GM18499 (cell line): ENCODE data around the gene FOXB1.

ENCODE experiments used
- ATAC-seq: cut with Tn5 transposase; IDR thresholded peaks from one replicate; pipeline ENCODE4 v1.9.1; 2021; ENCODE audit warnings: moderate number of reproducible peaks; ENCODE audit not compliant: insufficient read depth, unreplicated experiment

FOXB1 gene

DNA sequence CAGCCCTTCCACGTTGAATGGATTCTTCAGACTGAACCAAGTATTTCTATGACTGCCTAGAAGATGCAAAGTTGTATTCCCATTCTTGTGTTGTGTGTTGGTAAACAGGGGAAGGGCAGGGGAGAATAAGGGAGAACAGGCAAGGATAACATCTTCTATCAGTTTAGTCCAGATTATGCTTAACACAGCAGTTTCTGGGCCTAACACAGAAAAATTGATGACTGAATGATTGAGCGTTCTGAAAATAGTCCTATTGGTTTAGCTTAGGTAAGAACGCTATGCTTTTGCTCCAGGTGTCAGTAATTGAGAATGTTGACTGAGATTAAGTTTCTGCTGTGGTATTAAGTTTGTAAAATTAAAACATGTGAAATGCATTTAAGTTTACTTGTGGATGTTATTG, 8.6 kb downstream of the FOXB1 start:
- ATAC-seq: no peak

DNA sequence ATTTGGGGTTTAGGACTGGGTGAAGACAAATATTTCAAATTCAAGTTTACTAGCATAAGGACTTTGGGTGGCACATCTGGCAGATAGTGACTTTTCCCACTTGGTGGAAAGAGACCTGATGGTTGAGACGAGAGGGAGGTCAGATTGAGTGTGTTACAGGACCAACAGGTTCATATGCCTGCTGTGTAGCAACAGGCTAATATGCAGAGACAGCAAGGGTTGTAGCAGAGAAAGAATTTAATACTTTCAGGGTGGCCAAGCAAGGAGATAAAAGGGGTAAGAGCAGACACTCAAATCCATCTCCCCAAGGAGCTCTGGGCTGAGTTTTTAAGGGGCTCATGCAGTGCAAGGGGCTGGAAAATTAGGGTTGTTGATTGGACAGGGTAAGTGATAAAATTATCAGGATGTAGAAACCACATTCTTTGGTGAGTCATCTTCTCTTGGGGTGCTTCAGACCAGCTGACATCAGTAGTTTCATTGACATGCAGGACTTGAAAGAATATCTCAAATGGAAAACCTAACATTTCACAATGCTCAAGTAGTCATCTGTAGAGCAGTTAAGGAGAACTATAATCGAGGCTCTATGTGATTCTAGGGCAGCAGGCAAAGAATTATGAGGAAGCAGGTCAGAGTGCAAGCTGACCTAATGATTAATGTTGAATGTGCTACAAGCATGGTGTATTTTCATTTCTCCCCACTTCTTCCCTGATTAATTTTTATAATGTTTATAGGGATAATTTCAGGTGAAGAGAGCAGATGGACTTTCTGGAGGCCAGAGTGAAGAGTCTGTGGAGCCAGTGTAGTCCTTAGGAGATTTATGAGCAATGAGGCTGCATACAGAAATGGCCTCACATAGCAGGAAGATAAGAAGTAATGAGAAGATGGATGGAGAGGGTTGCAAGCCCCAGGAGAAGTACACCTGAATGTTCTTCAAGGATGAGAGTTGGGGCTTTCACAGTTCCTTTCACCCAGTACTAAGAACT, 13.7 kb downstream of the FOXB1 start:
- ATAC-seq: no peak

DNA sequence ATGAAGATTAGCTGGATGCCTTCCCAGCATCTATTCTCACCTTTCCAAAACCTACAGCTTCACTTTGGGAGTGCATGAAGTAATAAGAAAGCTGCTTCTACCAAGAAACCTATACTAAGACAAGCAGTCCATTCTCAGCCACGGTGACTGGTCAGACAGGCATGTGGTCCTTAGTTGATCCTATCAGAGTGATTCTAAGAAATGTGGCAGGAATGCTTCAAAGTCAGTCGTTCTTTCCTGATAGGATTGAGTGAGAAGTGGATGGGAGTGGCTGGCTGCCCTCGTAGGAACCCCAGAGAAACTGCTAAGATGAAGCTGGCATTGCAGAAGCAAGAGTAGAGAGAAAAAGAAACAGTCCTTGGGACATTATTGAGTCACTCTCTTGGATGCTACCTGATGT, 16.6 kb downstream of the FOXB1 start:
- ATAC-seq: no peak

DNA sequence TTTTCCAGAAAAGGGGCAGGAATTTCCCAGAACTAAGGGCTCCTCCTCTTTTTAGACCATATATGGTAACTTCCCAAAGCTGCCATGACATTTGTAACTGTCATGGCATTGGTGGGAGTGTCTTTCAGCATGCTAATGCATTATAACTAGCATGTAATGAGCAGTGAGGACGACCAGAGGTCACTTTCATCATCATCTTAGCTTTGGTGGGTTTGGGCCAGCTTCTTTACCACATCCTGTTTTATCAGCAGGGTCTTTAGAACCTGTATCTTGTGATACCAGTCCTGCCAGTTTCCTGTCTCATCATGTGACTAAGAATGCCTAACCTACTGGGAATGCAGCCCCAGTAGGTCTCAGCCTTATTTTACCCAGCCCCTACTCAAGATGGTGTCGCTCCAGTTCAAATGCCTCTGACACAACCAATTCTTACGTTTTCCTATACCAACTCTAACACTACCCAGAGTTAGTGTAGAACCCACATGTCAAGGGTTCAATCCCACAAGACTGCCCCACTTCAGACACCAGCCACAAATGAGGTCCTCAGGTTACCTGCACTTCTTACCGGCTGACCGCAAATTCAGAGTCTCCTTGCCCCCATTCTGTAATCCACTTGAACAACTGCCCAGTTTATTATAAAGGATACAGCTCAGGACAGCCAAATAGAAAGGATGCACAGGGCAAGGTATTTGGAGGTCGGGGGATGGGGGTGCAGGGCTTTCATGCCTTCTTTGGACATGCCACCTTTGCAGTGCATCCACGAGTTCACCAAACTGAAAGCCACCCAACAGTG, 17.7 kb downstream of the FOXB1 start:
- no peak for ATAC-seq

DNA sequence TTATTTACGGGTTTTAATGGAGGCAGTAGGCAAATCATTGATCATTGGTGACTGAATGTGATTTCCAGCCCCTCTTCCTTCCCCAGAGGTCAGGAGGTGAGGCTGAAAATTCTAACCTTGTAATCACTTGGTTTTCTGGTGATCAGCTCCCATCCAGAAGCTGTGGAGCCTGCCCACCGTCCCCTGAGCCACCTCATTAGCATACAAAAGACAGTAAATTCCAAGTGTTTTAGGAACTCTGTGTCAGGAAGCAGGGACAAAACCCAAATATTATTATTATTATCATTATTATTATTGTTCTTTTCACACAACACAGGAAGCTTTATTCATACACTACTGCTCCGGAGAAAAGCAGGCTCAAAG, 18.2 kb downstream of the FOXB1 start:
- no peak for ATAC-seq

DNA sequence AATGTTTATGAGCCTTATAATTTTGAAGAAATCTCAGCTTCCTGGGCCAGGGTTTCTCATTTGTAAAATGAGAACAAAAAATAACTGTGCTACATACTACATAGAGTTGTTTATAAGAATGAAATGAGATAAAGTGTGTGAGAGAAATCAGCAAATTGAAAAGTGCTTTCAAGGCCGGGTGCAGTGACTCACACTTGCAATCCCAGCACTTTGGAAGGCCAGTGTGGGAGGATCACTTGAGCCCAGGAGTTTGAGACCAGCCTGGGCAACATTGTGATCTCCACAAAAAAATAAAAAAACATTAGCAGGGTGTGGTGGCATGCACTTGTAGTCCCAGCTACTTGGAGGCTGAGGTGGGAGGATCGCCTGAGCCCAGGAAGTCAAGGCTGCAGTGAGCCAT, 22.4 kb downstream of the FOXB1 start:
- ATAC-seq: no peak

DNA sequence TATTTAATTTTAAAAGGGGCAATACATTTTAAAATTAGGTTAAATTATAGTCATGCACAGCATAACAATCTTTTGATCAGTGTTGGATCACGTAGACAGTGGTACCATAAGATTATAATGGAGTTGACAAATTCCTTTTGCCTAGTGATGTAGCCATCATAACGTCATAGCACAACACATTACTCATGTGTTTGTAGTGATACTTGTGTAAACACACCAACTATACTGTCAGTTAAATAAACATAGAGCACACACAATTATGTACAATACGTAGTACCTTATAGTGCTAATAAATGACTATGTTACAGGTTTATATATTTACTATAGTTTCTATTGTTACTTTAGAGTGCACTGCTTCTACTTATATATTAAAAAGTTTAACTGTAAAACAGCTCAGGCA, 31.2 kb downstream of the FOXB1 start:
- ATAC-seq: no peak

DNA sequence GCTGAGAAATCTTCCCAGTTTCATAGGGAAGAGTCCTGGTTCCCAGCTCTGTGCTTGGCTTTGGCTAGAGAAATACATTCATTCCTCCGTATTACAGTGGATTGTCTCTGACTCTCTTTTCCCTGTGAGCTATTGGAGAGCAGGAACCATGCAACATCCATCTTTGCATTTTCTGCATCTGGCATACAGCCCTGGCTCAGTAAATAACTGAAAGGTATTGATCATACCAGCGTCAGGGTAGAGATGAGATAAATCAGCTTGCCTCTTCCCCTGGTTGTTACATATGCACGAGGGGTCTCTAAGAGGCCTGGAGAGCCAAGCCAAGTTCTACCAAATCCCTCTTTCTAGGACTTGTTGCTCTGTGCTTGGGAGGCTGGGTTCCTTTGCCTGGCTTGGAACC, 35.2 kb downstream of the FOXB1 start:
- no peak for ATAC-seq

DNA sequence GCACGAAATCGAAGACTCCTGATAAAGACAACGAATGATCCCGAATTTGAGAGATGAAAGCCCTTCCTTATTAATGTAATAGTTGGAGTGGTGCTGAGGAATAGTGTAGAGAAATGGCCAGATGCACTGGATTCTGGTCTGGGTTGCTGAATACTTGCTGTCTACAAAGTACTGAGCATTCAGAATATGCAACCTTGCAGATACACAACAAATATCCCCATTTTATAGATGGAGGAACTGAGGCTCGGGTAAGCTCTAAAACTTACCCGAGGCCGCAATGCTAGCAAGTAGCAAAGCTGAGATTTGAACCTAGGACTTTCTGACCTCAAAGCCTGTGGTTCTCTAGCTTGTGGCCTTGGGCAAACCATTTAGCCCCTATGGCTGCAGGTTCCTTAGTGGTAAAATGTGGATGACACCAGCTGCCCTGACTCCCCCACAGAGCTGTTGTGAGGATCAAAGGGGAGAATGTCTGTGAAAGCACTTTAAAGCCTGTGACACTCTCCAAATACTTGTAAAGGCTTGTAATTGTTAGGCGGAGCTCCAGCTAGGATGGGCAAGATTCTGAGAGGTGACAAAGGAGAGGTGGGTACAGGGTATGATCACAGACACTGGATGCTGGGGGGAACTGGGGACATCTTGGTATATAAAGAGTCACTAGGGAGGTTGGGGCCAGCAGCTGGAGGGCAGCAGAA, 39.8 kb downstream of the FOXB1 start:
- ATAC-seq: no peak

DNA sequence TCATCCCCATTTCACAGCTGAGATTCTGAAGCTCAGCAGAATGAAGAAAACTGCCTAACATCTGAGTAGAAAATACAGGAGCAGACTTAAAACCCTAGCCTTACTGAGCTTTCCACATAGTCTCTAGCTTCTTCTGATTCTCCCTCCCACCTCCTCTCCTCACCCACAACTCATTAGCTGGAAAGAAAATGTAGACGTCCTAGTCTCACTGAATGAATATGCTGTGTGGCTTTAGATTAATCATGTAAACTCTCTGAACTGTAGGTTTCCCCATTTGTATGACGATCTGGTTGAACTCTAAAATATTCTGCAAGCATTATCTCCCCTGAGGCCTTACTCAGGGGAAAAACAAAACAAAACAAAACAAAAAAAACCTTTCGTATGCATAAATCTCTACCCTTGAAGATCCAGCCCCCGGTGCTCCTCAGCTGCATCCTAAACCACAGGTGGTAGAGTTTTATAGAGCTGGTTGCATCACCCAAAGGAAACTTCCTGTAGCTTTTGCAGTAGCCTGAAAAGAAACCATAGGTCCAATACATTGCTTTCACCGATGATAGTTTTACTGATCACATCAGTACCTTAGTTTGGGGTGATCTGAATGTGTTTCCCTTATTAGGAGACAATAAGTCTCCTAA, 40.6 kb downstream of the FOXB1 start:
- no peak for ATAC-seq

DNA sequence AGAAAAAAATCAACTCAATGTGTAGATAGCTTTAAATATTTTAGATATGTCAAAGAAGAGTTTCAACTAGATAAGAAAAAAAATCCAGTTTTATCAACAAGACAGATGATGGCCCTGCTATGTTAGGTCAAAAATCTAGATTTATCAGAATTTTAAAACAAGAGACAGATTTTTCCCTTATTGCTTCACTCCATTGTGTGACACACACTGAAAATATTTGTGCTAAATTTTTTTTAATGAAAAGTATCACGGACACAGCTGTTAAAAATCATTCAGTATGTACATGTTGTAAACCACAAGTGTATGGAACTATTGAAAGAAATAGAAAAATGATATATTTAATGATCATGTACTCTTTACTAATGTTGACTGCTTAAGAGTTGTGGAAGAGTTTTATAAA, 43.6 kb downstream of the FOXB1 start:
- ATAC-seq: no peak

DNA sequence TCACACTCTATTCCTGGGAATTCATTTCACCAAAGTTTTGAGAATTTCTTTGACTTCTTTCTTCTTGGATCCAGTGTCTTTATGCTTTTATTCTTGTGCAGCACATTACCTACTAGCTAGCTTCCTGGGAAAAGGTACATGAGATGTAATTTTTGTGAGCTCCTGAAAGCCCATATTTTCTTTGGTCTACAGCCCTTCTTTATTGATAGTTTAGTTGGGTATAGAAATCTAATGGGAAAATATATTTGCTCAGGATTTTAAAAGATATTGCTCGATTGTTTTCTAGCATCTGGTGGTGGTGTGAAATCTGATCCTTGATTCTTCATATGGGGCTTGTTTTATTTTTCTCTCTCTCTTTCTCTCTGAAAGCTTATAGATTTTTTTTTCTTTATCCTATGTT, 45.8 kb downstream of the FOXB1 start:
- no peak for ATAC-seq

DNA sequence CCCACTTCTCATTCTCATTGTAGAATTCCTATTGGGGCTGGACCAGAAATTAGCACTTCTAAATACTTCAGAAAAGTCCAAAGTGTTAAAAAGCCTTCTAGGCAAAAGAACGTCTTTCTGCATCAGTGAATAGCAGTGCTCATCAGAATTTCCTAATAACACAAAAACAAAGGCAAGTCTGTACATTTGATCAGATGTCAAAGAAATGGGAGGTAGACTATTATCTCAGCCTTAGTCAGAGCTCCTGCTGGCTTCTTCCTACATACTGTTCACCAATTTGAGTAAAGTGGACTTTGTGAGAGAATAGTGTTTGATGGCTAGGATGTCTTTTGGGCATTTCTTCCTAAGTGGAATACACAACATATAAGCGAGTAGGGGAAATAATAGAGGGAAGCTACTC, 48.7 kb downstream of the FOXB1 start:
- ATAC-seq: no peak

DNA sequence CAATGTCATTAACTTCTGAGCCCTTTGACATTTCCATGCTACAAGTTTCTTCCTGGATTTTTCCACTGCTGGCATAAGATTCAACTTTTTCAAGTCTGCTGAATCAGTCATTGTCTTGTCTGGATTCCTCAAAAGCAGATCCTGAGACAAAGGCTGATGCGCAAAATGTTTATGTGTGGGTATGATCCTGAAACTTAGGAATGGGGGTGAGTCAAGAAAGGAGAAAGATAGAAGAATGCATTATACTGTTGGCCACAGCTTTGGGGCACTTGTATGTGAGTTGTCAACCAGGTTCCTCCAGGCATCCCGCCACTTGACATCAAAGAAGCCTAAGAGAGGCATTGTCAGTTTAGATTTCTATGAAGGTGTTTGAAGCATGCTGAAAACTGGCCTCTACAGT, 50.4 kb downstream of the FOXB1 start:
- ATAC-seq: no peak
